Thyroid gland (tissue), 4 donors: ENCODE measurements around the gene HIP1. TPM values are rescaled to one million over a fixed set of nuclear protein-coding genes. Genes with fewer than 3 reads are reported as not detected.
"Not testable (repeated sequence)": the region's sequence is repeated elsewhere in the genome, so short reads cannot be mapped to it uniquely, and the experiment has no call there.

Experiments
- DNase-seq, 2 donors: peaks; one replicate each; pipeline ENCODE4 v3.0.0-alpha.2; 2019
- H3K27ac ChIP-seq, 3 donors: fragments of 200-600 bp; sonication (generic); 1 replicate in 2 of 3; 2 replicates in 1 of 3; pipeline ENCODE4 v1.5.1; 2016 to 2019; ENCODE audit warnings: mild to moderate bottlenecking in 1 of 3, moderate library complexity in 1 of 3
- H3K27me3 ChIP-seq: fragments of 200-600 bp; sonication (generic); one replicate; pipeline ENCODE4 v1.5.1; 2019
- H3K36me3 ChIP-seq, 2 donors: fragments of 200-600 bp; sonication (generic); one replicate each; pipeline ENCODE4 v1.5.1; 2016 to 2019
- H3K4me1 ChIP-seq, 2 donors: fragments of 200-600 bp; sonication (generic); one replicate each; pipeline ENCODE4 v1.5.1; 2017 to 2019
- H3K4me3 ChIP-seq, 3 donors: fragments of 200-600 bp; sonication (generic); replicated peaks in 1 of 3; 1 replicate in 2 of 3; 2 replicates in 1 of 3; pipeline ENCODE4 v1.5.1; 2016; ENCODE audit warnings: mild to moderate bottlenecking in 1 of 3
- H3K9me3 ChIP-seq: fragments of 200-600 bp; sonication (generic); one replicate; pipeline ENCODE4 v1.5.1; 2017
- POLR2A ChIP-seq, 2 donors: fragments of 450-650 bp; IDR thresholded peaks; one replicate each; pipeline ENCODE4 v1.6.1; 2017; ENCODE audit warnings: antibody characterized with exemption in 2 of 2, mild to moderate bottlenecking in 2 of 2, moderate library complexity in 1 of 2
- WGBS, 2 donors: methylation state at CpG; one replicate each; pipeline ENCODE4 v1.1.5; 2017; 5-methylcytosine and 5-hydroxymethylcytosine counted together
- intact Hi-C: fragments of 100-400 bp; cut with DNase I; formaldehyde crosslinking; loops from one replicate; pipeline ENCODE4 v1.15.1; 2023
- total RNA-seq, 4 donors: library from RNA; depleted of rRNA; stranded (reverse); fragments of >200 nt; gene quantifications; one replicate each; pipeline ENCODE4 v1.2.3, GENCODE V29; 2016
- TF ChIP-seq, protein P1 (sequence below), 6 experiments: fragments of 200-600 bp in 3 of 6; fragments of 450-650 bp in 3 of 6; sonication (generic) in 3 of 6; IDR thresholded peaks; one replicate each; pipeline ENCODE4 v1.5.1; 2016 to 2019; ENCODE audit warnings: antibody characterized with exemption in 6 of 6, mild to moderate bottlenecking in 2 of 6, inconsistent platforms in 1 of 6, moderate library complexity in 1 of 6

Gene HIP1
- total RNA-seq, 4 donors from 2014 or later: 25.4 to 39.6 (median 28.1) TPM

DNA sequence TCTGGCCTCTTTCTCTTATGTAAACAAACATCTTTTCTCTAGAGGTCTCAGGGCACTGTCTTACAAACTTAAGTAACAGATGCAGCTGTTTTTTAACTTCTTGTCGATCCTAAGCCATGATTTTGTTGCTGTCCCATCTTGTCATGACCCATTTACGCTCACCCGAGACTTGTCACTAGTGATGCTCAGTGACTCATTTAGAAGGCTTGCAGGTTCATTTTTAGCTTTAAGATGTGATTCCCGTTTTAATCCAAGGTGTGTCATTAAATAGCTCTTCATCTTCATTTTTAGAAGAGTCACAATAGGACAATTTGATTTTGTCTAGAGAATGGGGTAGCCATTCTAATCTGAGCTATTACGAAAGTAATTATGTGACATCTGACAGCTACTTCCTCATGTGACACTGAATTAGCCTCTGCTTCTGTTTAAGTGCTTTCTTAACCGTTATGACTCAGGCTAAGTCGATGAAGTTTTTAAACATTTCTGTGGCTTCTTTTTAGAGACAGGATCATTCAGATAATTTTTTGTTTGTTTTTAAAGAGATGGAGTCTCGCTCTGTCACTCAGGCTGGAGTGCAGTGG lies 203.9 kb downstream of the HIP1 start:
- intact Hi-C loops: no loop called here
- H3K4me1 ChIP-seq: no peaks in the 10 kb centered on the region
- TF ChIP-seq, protein P1, sequence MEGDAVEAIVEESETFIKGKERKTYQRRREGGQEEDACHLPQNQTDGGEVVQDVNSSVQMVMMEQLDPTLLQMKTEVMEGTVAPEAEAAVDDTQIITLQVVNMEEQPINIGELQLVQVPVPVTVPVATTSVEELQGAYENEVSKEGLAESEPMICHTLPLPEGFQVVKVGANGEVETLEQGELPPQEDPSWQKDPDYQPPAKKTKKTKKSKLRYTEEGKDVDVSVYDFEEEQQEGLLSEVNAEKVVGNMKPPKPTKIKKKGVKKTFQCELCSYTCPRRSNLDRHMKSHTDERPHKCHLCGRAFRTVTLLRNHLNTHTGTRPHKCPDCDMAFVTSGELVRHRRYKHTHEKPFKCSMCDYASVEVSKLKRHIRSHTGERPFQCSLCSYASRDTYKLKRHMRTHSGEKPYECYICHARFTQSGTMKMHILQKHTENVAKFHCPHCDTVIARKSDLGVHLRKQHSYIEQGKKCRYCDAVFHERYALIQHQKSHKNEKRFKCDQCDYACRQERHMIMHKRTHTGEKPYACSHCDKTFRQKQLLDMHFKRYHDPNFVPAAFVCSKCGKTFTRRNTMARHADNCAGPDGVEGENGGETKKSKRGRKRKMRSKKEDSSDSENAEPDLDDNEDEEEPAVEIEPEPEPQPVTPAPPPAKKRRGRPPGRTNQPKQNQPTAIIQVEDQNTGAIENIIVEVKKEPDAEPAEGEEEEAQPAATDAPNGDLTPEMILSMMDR (IDR thresholded peaks at IDR 0.05): no peak
- TF ChIP-seq POLR2A (IDR thresholded peaks at IDR 0.05): no peak
- H3K9me3 ChIP-seq: no peaks in the 10 kb centered on the region
- H3K27ac ChIP-seq: no peak overlapping the region
- peaks cover 17 to 24% of the 10 kb centered on the region in 2 donors for H3K36me3 ChIP-seq
- 74 to 82% methylated on average over 8 of the region's 8 CpGs for WGBS, 2 donors
- no peak overlapping the region for H3K4me3 ChIP-seq
- H3K27me3 ChIP-seq: no peaks in the 10 kb centered on the region
- DNase-seq: no peak

DNA sequence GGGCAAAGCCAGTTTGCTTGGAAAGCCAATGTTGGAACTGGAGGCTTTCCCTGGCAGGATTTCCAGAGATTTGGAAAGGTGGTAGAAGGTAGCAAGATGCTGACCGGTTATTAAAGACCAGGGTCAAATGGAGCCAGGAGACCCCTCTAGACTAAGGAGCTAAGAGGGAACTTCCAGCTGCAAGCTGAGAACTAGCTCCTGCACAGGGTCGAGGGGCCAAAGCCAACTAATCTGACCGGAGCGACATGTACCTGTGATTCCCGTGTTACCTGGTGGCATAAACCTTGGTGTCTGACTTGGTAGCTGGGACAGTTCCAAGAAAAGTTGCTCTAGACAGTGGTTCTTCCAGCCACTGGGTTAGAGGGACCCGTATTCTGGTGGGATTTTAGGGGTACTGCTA lies 204.8 kb downstream of the HIP1 start:
- Histone ChIP-seq H3K27me3 (no peaks in the 10 kb centered on the region), H3K36me3 (peaks cover 13 to 24% of the 10 kb centered on the region in 2 donors), H3K9me3 (no peaks in the 10 kb centered on the region), H3K4me1 (no peaks in the 10 kb centered on the region), H3K4me3 (no peak overlapping the region), H3K27ac (no peak overlapping the region)
- no peak for DNase-seq
- intact Hi-C loops: no loop called here
- TF ChIP-seq, protein P1 (IDR thresholded peaks at IDR 0.05): no peak
- TF ChIP-seq POLR2A (IDR thresholded peaks at IDR 0.05): no peak
- WGBS, 2 donors: 92 to 97% methylated on average over 5 to 6 of the region's 6 CpGs

DNA sequence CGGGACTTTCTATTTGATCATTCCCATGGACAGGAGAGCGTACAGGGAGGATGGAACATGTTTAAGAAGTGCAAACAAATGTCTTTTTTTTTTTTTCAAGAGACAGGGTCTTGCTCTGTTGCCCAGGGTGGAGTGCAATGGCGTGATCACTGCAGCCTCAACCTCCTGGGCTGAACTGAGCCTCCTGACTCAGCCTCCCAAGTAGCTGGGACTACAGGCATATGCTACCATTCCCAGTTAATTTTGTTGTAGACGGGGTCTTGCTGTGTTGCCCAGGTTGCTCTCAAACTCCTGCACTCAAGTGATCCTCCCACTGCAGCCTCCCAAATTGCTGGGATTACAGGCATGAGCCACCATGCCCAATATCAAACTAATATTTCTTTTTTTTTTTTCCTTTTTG lies 206.1 kb downstream of the HIP1 start:
- TF ChIP-seq, protein P1 (IDR thresholded peaks at IDR 0.05): no peak
- no peak for TF ChIP-seq POLR2A (IDR thresholded peaks at IDR 0.05)
- H3K4me1 ChIP-seq: peaks cover 0 to 3% of the 10 kb centered on the region in 2 donors
- H3K36me3 ChIP-seq: peaks cover 11 to 18% of the 10 kb centered on the region in 2 donors
- no peak for DNase-seq
- no peaks in the 10 kb centered on the region for H3K27me3 ChIP-seq
- intact Hi-C loops: no loop called here
- H3K9me3 ChIP-seq: no peaks in the 10 kb centered on the region
- H3K4me3 ChIP-seq: no peak overlapping the region
- 97 to 100% methylated on average over 4 of the region's 4 CpGs for WGBS, 2 donors
- no peak overlapping the region for H3K27ac ChIP-seq

DNA sequence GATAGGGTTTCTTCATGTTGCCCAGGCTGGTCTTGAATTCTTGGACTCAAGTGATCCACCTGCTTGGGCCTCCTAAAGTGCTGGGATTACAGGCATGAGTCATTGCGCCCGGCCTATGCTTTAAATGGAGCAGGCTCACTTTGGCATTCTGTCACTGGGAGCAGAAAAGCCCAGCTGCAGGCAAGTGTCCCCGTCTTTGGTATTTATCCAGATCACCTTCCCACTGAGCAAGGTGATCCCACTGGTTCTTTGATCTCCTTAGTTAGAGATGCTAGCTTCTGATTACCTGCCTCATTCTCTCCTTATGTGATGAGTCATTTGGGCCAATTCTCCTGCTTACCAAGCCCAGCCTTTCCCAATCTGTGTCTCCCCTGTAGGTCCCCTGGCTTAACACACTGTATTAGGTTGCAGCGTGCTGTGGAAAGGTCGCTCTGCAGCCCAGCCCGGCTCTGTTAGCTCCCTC lies 207.4 kb downstream of the HIP1 start:
- DNase-seq: no peak
- no peak overlapping the region for H3K27ac ChIP-seq
- TF ChIP-seq, protein P1 (IDR thresholded peaks at IDR 0.05): no peak
- TF ChIP-seq POLR2A (IDR thresholded peaks at IDR 0.05): no peak
- intact Hi-C loops: no loop called here
- H3K4me3 ChIP-seq: no peak overlapping the region
- no peaks in the 10 kb centered on the region for H3K27me3 ChIP-seq
- H3K36me3 ChIP-seq: peaks cover 5 to 6% of the 10 kb centered on the region in 2 donors
- no peaks in the 10 kb centered on the region for H3K9me3 ChIP-seq
- peaks cover 0 to 9% of the 10 kb centered on the region in 2 donors for H3K4me1 ChIP-seq
- WGBS, 2 donors: 57 to 60% methylated on average over 6 of the region's 6 CpGs

DNA sequence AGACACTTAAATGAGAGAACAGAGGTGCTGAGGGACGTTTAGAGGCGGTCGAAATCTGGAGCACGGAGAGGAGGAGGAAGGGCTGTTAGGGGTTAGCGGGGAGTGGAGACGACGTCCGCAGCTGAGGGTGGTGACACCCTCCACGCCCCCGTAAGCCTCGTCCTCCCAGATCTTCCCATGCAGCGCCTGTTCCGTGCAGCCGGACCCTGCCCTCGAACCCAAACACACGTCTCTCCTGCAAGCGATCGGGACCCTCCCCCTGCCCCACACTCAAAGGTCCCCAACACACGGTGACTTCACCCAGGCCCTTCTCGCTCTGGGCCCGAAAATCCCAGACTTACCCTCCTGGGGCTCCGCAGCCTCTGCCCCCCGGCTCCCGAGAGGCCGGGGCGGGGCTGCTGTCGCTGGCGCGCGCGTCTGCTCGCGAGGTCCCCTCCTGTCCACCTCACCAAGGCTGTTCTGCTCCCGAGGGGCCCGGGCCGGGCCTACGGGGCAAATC lies 211.5 kb downstream of the HIP1 start:
- H3K27me3 ChIP-seq, intact Hi-C loops, H3K9me3 ChIP-seq: not testable (repeated sequence)
- H3K27ac ChIP-seq: peak overlapping the region in 2 of 3 donors; percentile 18 to 75
- H3K36me3 ChIP-seq: peaks cover 16 to 18% of the 10 kb centered on the region in 2 donors
- DNase-seq: peak in 1 of 2 donors; percentile 7
- H3K4me3 ChIP-seq: peak overlapping the region; percentile 55 to 98 (median 77)
- peaks cover 0 to 15% of the 10 kb centered on the region in 2 donors for H3K4me1 ChIP-seq
- WGBS, 2 donors: 1 to 4% methylated on average over 14 to 19 of the region's 37 CpGs

DNA sequence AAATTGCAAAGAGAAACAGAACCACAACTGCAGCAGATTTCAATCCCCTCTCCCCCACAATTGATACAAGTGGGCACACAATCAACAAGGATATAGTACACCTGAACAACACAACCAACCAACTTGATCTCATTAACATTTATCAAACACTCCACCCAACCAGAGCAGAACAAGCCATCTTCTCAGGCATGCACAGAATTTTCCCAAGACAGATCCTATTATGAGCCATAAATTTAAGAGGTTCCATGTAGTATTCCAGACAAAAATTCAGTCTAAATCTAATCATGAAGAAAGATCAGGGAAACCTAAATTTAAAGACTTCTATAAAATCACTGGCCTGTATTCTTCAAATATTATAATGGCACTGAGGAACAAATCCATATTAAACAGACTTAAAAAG lies 217.0 kb downstream of the HIP1 start:
- DNase-seq, H3K27ac ChIP-seq, H3K4me3 ChIP-seq, intact Hi-C loops, H3K4me1 ChIP-seq, H3K27me3 ChIP-seq, H3K9me3 ChIP-seq: not testable (repeated sequence)
- peaks cover 16 to 18% of the 10 kb centered on the region in 2 donors for H3K36me3 ChIP-seq

DNA sequence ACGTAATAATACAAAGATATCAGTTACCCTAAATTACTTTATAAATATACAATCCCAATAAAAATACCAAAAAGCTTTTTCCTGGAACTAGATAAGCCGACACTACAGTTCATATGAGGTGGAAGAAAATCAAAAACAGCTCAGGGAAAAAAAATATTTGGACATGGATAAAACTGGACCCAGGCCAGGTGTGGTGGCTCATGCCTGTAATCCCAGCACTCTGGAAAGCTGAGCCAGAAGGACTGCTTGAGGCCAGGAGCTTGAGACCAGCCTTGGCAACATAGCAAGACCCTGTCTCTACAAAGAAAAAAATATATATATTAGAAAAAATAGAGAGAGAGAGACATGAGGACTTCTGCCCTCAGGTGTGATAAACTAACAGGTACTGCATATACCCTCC lies 219.9 kb downstream of the HIP1 start:
- WGBS, 2 donors: 80% methylated on average over 2 of the region's 2 CpGs
- intact Hi-C loops, H3K4me3 ChIP-seq, H3K4me1 ChIP-seq, H3K27me3 ChIP-seq, DNase-seq, H3K9me3 ChIP-seq, H3K27ac ChIP-seq: not testable (repeated sequence)
- H3K36me3 ChIP-seq: peaks cover 6 to 11% of the 10 kb centered on the region in 2 donors

DNA sequence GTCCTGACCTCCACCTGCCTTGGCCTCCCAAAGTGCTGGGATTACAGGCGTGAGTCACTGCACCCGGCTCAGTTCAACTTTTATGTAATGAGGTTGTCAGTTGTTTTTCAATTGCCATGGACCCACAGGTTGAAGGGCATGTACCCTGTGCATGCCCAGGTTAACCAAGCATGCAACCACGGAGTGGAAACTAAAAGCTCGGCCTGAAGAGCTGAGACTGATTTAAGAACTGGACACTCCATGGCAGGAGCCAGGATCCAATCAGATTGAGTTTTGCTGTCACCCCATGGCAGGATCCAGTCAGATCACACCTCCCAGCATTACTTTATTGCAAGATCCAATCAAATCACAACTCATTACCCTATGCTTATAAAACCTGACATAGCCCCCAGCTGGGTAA lies 229.7 kb downstream of the HIP1 start:
- DNase-seq, intact Hi-C loops: not testable (repeated sequence)
- WGBS, 2 donors: no CpG with 5 or more reads among the region's 4 CpGs

DNA sequence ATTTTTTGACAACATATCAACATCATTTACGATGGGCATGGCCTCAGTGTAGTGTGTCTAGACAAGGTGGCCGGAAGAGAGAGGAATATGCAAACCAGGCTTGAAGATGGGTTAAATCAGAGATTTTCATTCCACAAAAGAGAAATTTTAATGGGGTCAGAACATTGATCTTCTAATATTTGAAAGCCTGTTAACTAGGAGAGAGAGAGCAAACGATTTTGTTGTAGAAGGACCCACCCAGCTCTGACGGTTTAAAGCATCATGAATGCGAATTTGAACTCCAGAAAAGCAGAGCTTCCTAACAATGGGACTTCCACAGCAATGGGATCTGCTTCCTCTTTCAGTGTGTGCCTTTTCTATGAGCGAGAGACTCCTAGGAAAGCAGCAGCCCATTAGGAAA lies 246.7 kb downstream of the HIP1 start, which contains the start of gene SPDYE5:
Gene SPDYE5, plus strand, starts transcription at position 301 of the 400 bp plus-strand sequence. CDS start 1,728 bp downstream, outside the sequence.
- DNase-seq, intact Hi-C loops, H3K27me3 ChIP-seq, H3K4me3 ChIP-seq, H3K27ac ChIP-seq, H3K4me1 ChIP-seq, H3K36me3 ChIP-seq, H3K9me3 ChIP-seq: not testable (repeated sequence)
- WGBS, 2 donors: 85 to 90% methylated on average over 6 of the region's 6 CpGs

More for the DNA sequence above, 229.7 kb downstream of the HIP1 start:
- not testable (repeated sequence) for H3K27ac ChIP-seq, H3K4me1 ChIP-seq, H3K4me3 ChIP-seq, H3K27me3 ChIP-seq, H3K36me3 ChIP-seq, H3K9me3 ChIP-seq
